WTC11 (cell line): ENCODE measurements around the gene NLRP5.

Source experiments
- CBFB ChIP-seq: sonication (generic); formaldehyde crosslinking; IDR thresholded peaks from 2 replicates; pipeline ENCODE4 v1.8.1; 2022; ENCODE audit warnings: mild to moderate bottlenecking, low read depth, missing genetic modification reagents
- CTCF ChIP-seq: fragments of 200-600 bp; IDR thresholded peaks from 2 replicates; pipeline ENCODE4 v1.8.0; 2022; ENCODE audit warnings: antibody characterized with exemption
- FOXK1 ChIP-seq: sonication (generic); formaldehyde crosslinking; IDR thresholded peaks from 2 replicates; pipeline ENCODE4 v1.8.0; 2022; ENCODE audit warnings: mild to moderate bottlenecking, moderate library complexity, missing genetic modification reagents
- NFYB ChIP-seq: sonication (generic); formaldehyde crosslinking; conservative IDR thresholded peaks from 2 replicates; pipeline ENCODE4 v1.8.0; 2022; ENCODE audit warnings: low read depth, missing genetic modification reagents
- ZBTB21 ChIP-seq: sonication (generic); formaldehyde crosslinking; IDR thresholded peaks from 2 replicates; pipeline ENCODE4 v1.8.1; 2023; ENCODE audit warnings: mild to moderate bottlenecking, missing genetic modification reagents, borderline replicate concordance
- ZNF121 ChIP-seq: sonication (generic); formaldehyde crosslinking; IDR thresholded peaks from 2 replicates; pipeline ENCODE4 v1.8.0; 2023; ENCODE audit warnings: missing genetic modification reagents
- ZNF416 ChIP-seq: fragments of 250-450 bp; sonication (Bioruptor Pico); IDR thresholded peaks from 2 replicates; pipeline ENCODE4 v1.9.0; 2021; ENCODE audit warnings: mild to moderate bottlenecking, inconsistent platforms

DNA sequence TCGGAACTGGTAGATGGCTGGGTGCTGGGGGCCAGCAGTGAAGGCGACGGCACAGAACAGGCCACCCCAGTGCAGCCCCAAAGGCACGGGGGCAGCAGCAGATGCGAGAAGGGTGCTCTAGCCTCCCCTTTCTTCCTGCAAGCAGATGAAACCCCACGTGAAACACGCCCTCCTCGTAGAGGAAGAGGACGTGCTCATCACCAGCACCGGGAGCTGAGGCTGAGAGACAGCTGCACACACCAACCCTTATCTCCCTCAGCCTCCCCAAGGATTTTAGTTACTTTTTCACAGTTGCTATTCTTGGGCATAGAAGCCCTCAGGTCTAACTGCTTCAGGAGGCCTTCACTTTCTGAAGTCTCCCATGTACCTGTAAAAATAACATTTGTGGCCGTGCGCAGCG is 122.7 kb downstream of the NLRP5 start:
- TF ChIP-seq ZNF416 (CRISPR knock-in tag) = no peak
- no peak for TF ChIP-seq CTCF
- no peak for TF ChIP-seq NFYB (CRISPR knock-in tag)
- TF ChIP-seq ZBTB21 = no peak
- TF ChIP-seq CBFB = no peak
- no peak for TF ChIP-seq ZNF121 (CRISPR knock-in tag)
- TF ChIP-seq FOXK1 (CRISPR knock-in tag) = no peak
